Measurements from ENCODE around the gene CACNB4. TPM values are rescaled to one million over a fixed set of nuclear protein-coding genes. Genes with fewer than 3 reads are reported as not detected.

The CACNB4 gene
- total RNA-seq, 1 donor, result 4.3 TPM

GRCh38 chr2:151852260-151853069 lies 246.4 kb downstream of the CACNB4 start:
- Histone ChIP-seq H3K27me3 (ENCODE audit: insufficient read depth, low read length) (no peaks in the 10 kb centered on the region), H3K27ac (ENCODE audit: low read depth, low read length) (no peak overlapping the region), H3K79me2 (ENCODE audit: insufficient read depth, low read length) (no peaks in the 10 kb centered on the region), H4K20me1 (ENCODE audit: insufficient read depth, low read length) (no peaks in the 10 kb centered on the region), H3K4me1 (ENCODE audit: insufficient read depth, low read length) (no peaks in the 10 kb centered on the region), H3K4me3 (ENCODE audit: insufficient read depth, low read length) (no peak overlapping the region), H3K36me3 (ENCODE audit: insufficient read depth, low read length) (no peaks in the 10 kb centered on the region), H3K4me2 (ENCODE audit: insufficient read depth, low read length) (no peak overlapping the region), H2AFZ (ENCODE audit: low read length) (no peak overlapping the region), H3K9me3 (ENCODE audit: low read depth, low read length) (no peaks in the 10 kb centered on the region)
- TF ChIP-seq CTCF (IDR thresholded peaks at IDR 0.05; ENCODE audit: extremely low read depth, low read depth, low read length), result no peak
- no peak for DNase-seq (ENCODE audit: insufficient read length, low spot score, missing footprints)

- no peaks in the 10 kb centered on the region for H3K27me3 ChIP-seq (ENCODE audit: insufficient read depth, low read length)
- H3K9me3 ChIP-seq (ENCODE audit: low read depth, low read length), result no peaks in the 10 kb centered on the region
- no peak overlapping the region for H2AFZ ChIP-seq (ENCODE audit: low read length)
- H3K79me2 ChIP-seq (ENCODE audit: insufficient read depth, low read length), result no peaks in the 10 kb centered on the region
- no peak for DNase-seq (ENCODE audit: insufficient read length, low spot score, missing footprints)
- H4K20me1 ChIP-seq (ENCODE audit: insufficient read depth, low read length), result no peaks in the 10 kb centered on the region
- H3K36me3 ChIP-seq (ENCODE audit: insufficient read depth, low read length), result no peaks in the 10 kb centered on the region
- no peaks in the 10 kb centered on the region for H3K4me1 ChIP-seq (ENCODE audit: insufficient read depth, low read length)
- H3K4me3 ChIP-seq (ENCODE audit: insufficient read depth, low read length), result no peak overlapping the region
- H3K27ac ChIP-seq (ENCODE audit: low read depth, low read length), result no peak overlapping the region
- no peak for TF ChIP-seq CTCF (IDR thresholded peaks at IDR 0.05; ENCODE audit: extremely low read depth, low read depth, low read length)
- H3K4me2 ChIP-seq (ENCODE audit: insufficient read depth, low read length), result no peak overlapping the region
Measured at GRCh38 chr2:151851761-151852160, 247.1 kb downstream of the CACNB4 start.

- no peaks in the 10 kb centered on the region for H3K27me3 ChIP-seq (ENCODE audit: insufficient read depth, low read length)
- no peaks in the 10 kb centered on the region for H3K4me1 ChIP-seq (ENCODE audit: insufficient read depth, low read length)
- no peak overlapping the region for H3K27ac ChIP-seq (ENCODE audit: low read depth, low read length)
- no peak overlapping the region for H3K4me3 ChIP-seq (ENCODE audit: insufficient read depth, low read length)
- DNase-seq (ENCODE audit: insufficient read length, low spot score, missing footprints), result no peak
- no peaks in the 10 kb centered on the region for H3K9me3 ChIP-seq (ENCODE audit: low read depth, low read length)
- H2AFZ ChIP-seq (ENCODE audit: low read length), result no peak overlapping the region
- no peaks in the 10 kb centered on the region for H3K79me2 ChIP-seq (ENCODE audit: insufficient read depth, low read length)
- H3K36me3 ChIP-seq (ENCODE audit: insufficient read depth, low read length), result no peaks in the 10 kb centered on the region
- no peak overlapping the region for H3K4me2 ChIP-seq (ENCODE audit: insufficient read depth, low read length)
- TF ChIP-seq CTCF (IDR thresholded peaks at IDR 0.05; ENCODE audit: extremely low read depth, low read depth, low read length), result no peak
- no peaks in the 10 kb centered on the region for H4K20me1 ChIP-seq (ENCODE audit: insufficient read depth, low read length)
Measured at GRCh38 chr2:151849413-151850010, 249.3 kb downstream of the CACNB4 start.

GRCh38 chr2:151845884-151846283 lies 253.0 kb downstream of the CACNB4 start:
- Histone ChIP-seq H3K27me3 (ENCODE audit: insufficient read depth, low read length) (no peaks in the 10 kb centered on the region), H4K20me1 (ENCODE audit: insufficient read depth, low read length) (no peaks in the 10 kb centered on the region), H3K79me2 (ENCODE audit: insufficient read depth, low read length) (no peaks in the 10 kb centered on the region), H3K4me3 (ENCODE audit: insufficient read depth, low read length) (no peak overlapping the region), H3K9me3 (ENCODE audit: low read depth, low read length) (no peaks in the 10 kb centered on the region), H2AFZ (ENCODE audit: low read length) (no peak overlapping the region), H3K27ac (ENCODE audit: low read depth, low read length) (no peak overlapping the region), H3K36me3 (ENCODE audit: insufficient read depth, low read length) (no peaks in the 10 kb centered on the region), H3K4me1 (ENCODE audit: insufficient read depth, low read length) (no peaks in the 10 kb centered on the region), H3K4me2 (ENCODE audit: insufficient read depth, low read length) (no peak overlapping the region)
- TF ChIP-seq CTCF (IDR thresholded peaks at IDR 0.05; ENCODE audit: extremely low read depth, low read depth, low read length), result no peak
- no peak for DNase-seq (ENCODE audit: insufficient read length, low spot score, missing footprints)
